Measurements from ENCODE around the gene ZNF358.

DNA sequence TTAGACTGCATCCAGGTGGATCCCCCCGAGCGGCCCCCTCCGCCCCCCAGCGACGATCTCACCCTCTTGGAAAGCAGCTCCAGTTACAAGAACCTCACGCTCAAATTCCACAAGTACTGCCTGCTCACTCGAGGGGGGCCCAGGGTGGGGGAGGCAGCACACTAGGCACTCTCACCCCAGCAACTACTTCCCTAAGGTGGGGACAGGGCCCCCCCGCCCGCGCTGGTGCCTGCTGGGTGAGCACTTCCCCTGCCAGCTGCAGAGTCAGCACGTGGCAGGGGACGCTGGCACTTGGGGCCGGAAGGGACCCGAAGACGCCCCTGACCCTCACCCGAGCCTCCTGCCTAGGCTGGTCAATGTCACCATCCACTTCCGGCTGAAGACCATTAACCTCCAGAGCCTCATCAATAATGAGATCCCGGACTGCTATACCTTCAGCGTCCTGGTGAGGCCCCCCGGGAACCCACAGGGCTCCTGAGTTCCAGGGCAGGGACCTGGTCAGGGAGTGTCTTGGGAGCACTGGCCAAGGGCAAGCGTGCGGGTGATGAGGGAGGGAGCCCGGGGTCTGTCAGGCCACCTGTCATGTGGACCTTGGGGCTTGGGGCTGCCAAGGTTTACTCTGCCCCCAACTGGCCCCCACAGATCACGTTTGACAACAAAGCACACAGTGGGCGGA, 11.8 kb downstream of the ZNF358 start:
- TF ChIP-seq, protein P1, sequence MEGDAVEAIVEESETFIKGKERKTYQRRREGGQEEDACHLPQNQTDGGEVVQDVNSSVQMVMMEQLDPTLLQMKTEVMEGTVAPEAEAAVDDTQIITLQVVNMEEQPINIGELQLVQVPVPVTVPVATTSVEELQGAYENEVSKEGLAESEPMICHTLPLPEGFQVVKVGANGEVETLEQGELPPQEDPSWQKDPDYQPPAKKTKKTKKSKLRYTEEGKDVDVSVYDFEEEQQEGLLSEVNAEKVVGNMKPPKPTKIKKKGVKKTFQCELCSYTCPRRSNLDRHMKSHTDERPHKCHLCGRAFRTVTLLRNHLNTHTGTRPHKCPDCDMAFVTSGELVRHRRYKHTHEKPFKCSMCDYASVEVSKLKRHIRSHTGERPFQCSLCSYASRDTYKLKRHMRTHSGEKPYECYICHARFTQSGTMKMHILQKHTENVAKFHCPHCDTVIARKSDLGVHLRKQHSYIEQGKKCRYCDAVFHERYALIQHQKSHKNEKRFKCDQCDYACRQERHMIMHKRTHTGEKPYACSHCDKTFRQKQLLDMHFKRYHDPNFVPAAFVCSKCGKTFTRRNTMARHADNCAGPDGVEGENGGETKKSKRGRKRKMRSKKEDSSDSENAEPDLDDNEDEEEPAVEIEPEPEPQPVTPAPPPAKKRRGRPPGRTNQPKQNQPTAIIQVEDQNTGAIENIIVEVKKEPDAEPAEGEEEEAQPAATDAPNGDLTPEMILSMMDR (IDR thresholded peaks at IDR 0.05; ENCODE audit: borderline replicate concordance, extremely low read depth, low read length, poor library complexity, severe bottlenecking): no peak
- TF ChIP-seq EZH2 (IDR thresholded peaks at IDR 0.05; ENCODE audit: borderline replicate concordance, low read depth, low read length, severe bottlenecking): no peak
